Measurements from ENCODE around the gene GDAP2. TPM values are rescaled to one million over a fixed set of nuclear protein-coding genes. Genes with fewer than 3 reads are reported as not detected.
A peak's percentile ranks its signal among the peaks of the same experiment; 100 is the strongest.

Gene GDAP2
- total and polyA plus RNA-seq, 2 of the 4 experiments (the other 2 are of a cell fraction) = 5.4 to 27.1 TPM

DNA sequence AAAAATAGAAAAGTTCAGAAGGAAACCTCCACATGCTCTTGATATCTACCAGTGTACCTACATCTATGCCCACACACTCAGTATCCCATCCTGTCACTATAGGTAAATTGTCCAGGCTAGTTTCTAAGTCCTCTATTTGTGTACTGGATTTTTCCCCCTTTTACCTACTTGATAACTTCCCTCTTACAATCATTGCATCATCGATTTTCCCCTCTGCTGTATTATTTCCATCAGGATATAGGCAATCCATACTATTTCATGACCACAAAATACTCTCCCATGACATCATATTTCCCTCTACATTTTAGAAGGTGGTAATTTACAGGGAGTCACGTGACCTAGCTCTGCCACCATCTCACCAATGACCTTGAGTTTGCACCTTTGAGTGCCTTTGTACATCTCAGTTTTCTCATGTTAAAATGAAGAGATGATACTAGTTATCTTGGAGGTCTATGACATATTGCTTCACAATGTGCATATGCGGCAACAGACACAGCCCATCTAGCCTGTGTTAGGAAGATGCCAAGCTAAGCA is 88.2 kb downstream of the GDAP2 start:
- peak overlapping the region; percentile 90 for H2BK5ac ChIP-seq (ENCODE audit: low read depth, low read length, poor library complexity, severe bottlenecking)
- peak overlapping the region; percentile 99 for H3K14ac ChIP-seq (replicated peaks; ENCODE audit: low read depth, low read length)
- peak overlapping the region; percentile 70; the same call in 1 of the 2 replicates for H3K18ac ChIP-seq (ENCODE audit: low read depth, low read length)
- no peaks in the 10 kb centered on the region for H3K36me3 ChIP-seq (ENCODE audit: control insufficient read depth, insufficient read depth, low read length)
- no peak for ATAC-seq (ENCODE audit: low read depth)
- H3K4ac ChIP-seq (ENCODE audit: low read depth, low read length) = peak overlapping the region; percentile 99
- dilution Hi-C loops (cut with HindIII; ENCODE audit: low sequenced_read_pairs, unreplicated experiment) = no loop called here
- H3K9ac ChIP-seq (ENCODE audit: low read depth, low read length) = no peak overlapping the region
- POLR2A ChIA-PET (ENCODE audit: unreplicated experiment) = no interaction called here
- no peak overlapping the region for H3K4me3 ChIP-seq (ENCODE audit: insufficient read depth, low read depth, low read length)
- H2BK15ac ChIP-seq (ENCODE audit: low read depth, low read length) = peak overlapping the region; percentile 86
- no peak overlapping the region for H2AK9ac ChIP-seq (replicated peaks; ENCODE audit: low read depth, low read length, poor library complexity)
- peaks cover 6% of the 10 kb centered on the region for H3K4me1 ChIP-seq (ENCODE audit: control insufficient read depth, insufficient read depth, low read length)
- H3K23ac ChIP-seq (ENCODE audit: low read depth, low read length) = peak overlapping the region; percentile 3; the same call in 1 of the 2 replicates
- H2BK20ac ChIP-seq (ENCODE audit: low read depth, low read length) = peak overlapping the region; percentile 100
- no peak overlapping the region for H3K4me2 ChIP-seq (ENCODE audit: low read depth, low read length)
- no peaks in the 10 kb centered on the region for H4K20me1 ChIP-seq (ENCODE audit: insufficient read depth, low read length)
- peak overlapping the region; percentile 99 for H2BK120ac ChIP-seq (ENCODE audit: low read depth, low read length)
- CTCF ChIA-PET = interaction anchor here (0.6 kb wide), 1 partner anchor 70 kb away, joined by 3 read pairs; no protein-coding TSS in a partner anchor
- DNase-seq = no peak
- peaks cover 7% of the 10 kb centered on the region; the same call in 1 of the 2 replicates for H3K9me3 ChIP-seq (ENCODE audit: control insufficient read depth, insufficient read depth, low read length)
- peaks cover 12% of the 10 kb centered on the region for H3K9me1 ChIP-seq (ENCODE audit: insufficient read depth, low read length)
- H2AK5ac ChIP-seq (ENCODE audit: low read depth, low read length) = peak overlapping the region; percentile 98
- no peak overlapping the region for H3K56ac ChIP-seq (ENCODE audit: extremely low read depth, insufficient read depth, low read length)
- TF ChIP-seq FOS (IDR thresholded peaks at IDR 0.05; ENCODE audit: low read depth, low read length) = no peak
- TF ChIP-seq, protein P1, sequence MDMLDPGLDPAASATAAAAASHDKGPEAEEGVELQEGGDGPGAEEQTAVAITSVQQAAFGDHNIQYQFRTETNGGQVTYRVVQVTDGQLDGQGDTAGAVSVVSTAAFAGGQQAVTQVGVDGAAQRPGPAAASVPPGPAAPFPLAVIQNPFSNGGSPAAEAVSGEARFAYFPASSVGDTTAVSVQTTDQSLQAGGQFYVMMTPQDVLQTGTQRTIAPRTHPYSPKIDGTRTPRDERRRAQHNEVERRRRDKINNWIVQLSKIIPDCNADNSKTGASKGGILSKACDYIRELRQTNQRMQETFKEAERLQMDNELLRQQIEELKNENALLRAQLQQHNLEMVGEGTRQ (IDR thresholded peaks at IDR 0.05; ENCODE audit: low read depth, low read length) = no peak
- TF ChIP-seq RFX5 (IDR thresholded peaks at IDR 0.05; ENCODE audit: low read depth, low read length) = no peak
- peak; percentile 72 for TF ChIP-seq CEBPB (IDR thresholded peaks at IDR 0.05; ENCODE audit: low read depth, low read length)
- no TSS peak for BruUV-seq (replicated peaks)
- no peaks in the 10 kb centered on the region for H3K27me3 ChIP-seq (ENCODE audit: control insufficient read depth, insufficient read depth, low read length)
- no peak overlapping the region; the same call in 1 of the 2 replicates for H4K5ac ChIP-seq (ENCODE audit: low read depth, low read length)
- H3K79me1 ChIP-seq (ENCODE audit: low read depth in 1 of 2, low read length in 2 of 2) = peaks cover 0 to 39% of the 10 kb centered on the region in 2 experiments; a peak in 2 of 4 replicates
- H4K91ac ChIP-seq (ENCODE audit: insufficient read depth, low read depth, low read length) = peak overlapping the region; percentile 87; the same call in 1 of the 2 replicates
- H4K8ac ChIP-seq (ENCODE audit: low read depth in 2 of 2, low read length in 2 of 2) = peak overlapping the region; percentile 59 to 66; a peak in 3 of 4 replicates
- in situ Hi-C loops (cut with MboI; ENCODE audit: low sequenced_read_pairs) = no loop called here
- no peak overlapping the region for H2AFZ ChIP-seq (replicated peaks; ENCODE audit: low read length, poor library complexity)
- WGBS, 2 experiments (ENCODE audit: extremely low coverage in 2 of 2, insufficient read length in 1 of 2) = no CpG with 5 or more reads among the region's 3 CpGs
- intact Hi-C loops (cut with micrococcal nuclease) = no loop called here
- no peak overlapping the region for H3K27ac ChIP-seq (ENCODE audit: insufficient read depth, low read length)
